Measurements from ENCODE around the gene TOX3. TPM values are rescaled to one million over a fixed set of nuclear protein-coding genes. Genes with fewer than 3 reads are reported as not detected.

Gene TOX3
- total and polyA plus RNA-seq, 2 donors (not counting 1 experiment from before 2014, with no cell fraction given), result not detected

DNA sequence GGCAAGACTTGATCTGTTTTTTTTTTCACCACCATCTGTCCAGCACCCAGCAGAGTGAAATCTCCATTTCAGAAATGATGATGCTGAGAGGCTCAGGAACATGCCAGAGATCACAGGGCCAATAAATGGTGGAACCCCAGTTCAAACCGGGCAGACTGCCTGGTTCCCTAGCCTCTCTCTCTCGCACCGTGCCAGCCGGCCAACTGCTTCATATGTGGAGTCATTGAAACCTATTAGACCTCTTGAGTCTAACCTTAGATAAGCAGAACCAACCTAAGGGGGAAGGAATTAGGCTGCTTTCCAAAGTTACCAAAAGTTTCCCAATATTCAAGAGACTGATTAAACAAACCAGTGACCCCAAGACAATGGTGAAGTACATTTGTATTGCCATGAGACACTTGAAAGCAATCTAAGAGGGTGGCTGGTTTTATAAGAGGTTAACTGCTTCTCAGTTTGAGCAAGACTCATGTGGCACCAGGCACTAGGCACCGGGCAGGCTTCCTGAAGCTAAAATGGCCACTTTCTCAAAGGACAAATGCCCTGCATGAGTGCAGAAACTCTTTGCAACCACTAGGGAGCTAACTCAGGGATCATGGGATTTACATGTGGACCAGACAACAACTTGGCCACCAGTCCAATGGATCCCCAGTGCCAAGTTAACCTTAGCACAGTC is 18.4 kb downstream of the TOX3 start:
- Mint-ChIP-seq H3K9me3 (ENCODE audit: insufficient read depth) (no peaks in the 10 kb centered on the region), H3K27me3 (peaks cover 5% of the 10 kb centered on the region), H3K27ac (no peak overlapping the region), H3K4me3 (no peak overlapping the region), H3K4me1 (no peaks in the 10 kb centered on the region)
- Histone ChIP-seq H3K9me3 (ENCODE audit: control extremely low read depth in 1 of 3, control insufficient read depth in 2 of 3, insufficient read depth in 1 of 3, low read length in 2 of 3) (no peaks in the 10 kb centered on the region), H3K36me3 (replicated peaks in 1 of 2; ENCODE audit: control extremely low read depth in 1 of 2, control insufficient read depth in 1 of 2, extremely low read depth in 1 of 2, insufficient read depth in 2 of 2, low read length in 1 of 2) (no peaks in the 10 kb centered on the region), H3K79me2 (ENCODE audit: control insufficient read depth, insufficient read depth, low read length) (no peaks in the 10 kb centered on the region), H2AFZ (ENCODE audit: insufficient read depth, low read depth, low read length, poor library complexity, severe bottlenecking) (no peak overlapping the region), H4K20me1 (ENCODE audit: control insufficient read depth, insufficient read depth, low read length, poor library complexity, severe bottlenecking) (no peaks in the 10 kb centered on the region), H3K27ac (ENCODE audit: low read length in 2 of 2) (no peak overlapping the region), H3K9ac (ENCODE audit: low read length) (no peak overlapping the region), H3K27me3 (replicated peaks in 1 of 4; ENCODE audit: control extremely low read depth in 1 of 4, control insufficient read depth in 3 of 4, insufficient read depth in 4 of 4, low read length in 3 of 4) (no peaks in the 10 kb centered on the region), H3K4me2 (replicated peaks; ENCODE audit: low read depth, low read length, poor library complexity, severe bottlenecking) (no peak overlapping the region), H3K4me3 (ENCODE audit: control extremely low read depth in 1 of 5, extremely low read depth in 1 of 5, insufficient read depth in 1 of 5, low read depth in 2 of 5, low read length in 4 of 5) (no peak overlapping the region), H3K4me1 (ENCODE audit: control insufficient read depth in 2 of 2, insufficient read depth in 2 of 2, low read length in 2 of 2) (no peaks in the 10 kb centered on the region)
- ATAC-seq (ENCODE audit: low read depth) (no peak), DNase-seq (no peak)
- TF ChIP-seq, protein P1, sequence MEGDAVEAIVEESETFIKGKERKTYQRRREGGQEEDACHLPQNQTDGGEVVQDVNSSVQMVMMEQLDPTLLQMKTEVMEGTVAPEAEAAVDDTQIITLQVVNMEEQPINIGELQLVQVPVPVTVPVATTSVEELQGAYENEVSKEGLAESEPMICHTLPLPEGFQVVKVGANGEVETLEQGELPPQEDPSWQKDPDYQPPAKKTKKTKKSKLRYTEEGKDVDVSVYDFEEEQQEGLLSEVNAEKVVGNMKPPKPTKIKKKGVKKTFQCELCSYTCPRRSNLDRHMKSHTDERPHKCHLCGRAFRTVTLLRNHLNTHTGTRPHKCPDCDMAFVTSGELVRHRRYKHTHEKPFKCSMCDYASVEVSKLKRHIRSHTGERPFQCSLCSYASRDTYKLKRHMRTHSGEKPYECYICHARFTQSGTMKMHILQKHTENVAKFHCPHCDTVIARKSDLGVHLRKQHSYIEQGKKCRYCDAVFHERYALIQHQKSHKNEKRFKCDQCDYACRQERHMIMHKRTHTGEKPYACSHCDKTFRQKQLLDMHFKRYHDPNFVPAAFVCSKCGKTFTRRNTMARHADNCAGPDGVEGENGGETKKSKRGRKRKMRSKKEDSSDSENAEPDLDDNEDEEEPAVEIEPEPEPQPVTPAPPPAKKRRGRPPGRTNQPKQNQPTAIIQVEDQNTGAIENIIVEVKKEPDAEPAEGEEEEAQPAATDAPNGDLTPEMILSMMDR (IDR thresholded peaks at IDR 0.05), result no peak
- no peak for TF ChIP-seq EZH2 (IDR thresholded peaks at IDR 0.05; ENCODE audit: borderline replicate concordance, insufficient read depth, low read depth, low read length, poor library complexity, severe bottlenecking)
- ChIA-PET CTCF (no interaction called here), POLR2A (no interaction called here)
- intact Hi-C loops (cut with micrococcal nuclease), result no loop called here
- whole genome bisulfite sequencing (ENCODE audit: insufficient coverage), result 93% methylated on average over 2 of the region's 5 CpGs

DNA sequence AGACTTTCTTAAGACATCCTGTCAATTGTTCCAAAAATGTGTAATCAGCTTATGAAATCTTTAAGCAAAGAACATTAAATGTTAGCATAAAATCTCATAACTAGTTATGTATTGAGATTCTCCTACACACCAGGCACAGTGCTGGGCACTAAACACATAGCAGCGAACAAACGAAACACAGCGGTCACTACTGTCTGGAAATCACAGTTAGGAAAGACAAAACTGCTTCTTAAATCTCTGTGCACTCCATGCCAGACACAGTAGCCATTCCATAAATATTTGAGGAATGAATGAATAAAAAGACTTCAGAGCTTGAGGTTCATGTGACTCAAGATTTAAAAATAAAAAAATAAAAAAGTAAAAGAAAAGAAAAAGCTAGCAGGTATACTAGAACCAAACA is 20.1 kb downstream of the TOX3 start:
- WGBS (ENCODE audit: insufficient coverage), result no CpG with 5 or more reads among the region's 3 CpGs
- H3K79me2 ChIP-seq (ENCODE audit: control insufficient read depth, insufficient read depth, low read length), result no peaks in the 10 kb centered on the region

More for the DNA sequence above, 20.1 kb downstream of the TOX3 start:
- no peaks in the 10 kb centered on the region for H3K36me3 ChIP-seq (replicated peaks in 1 of 2; ENCODE audit: control extremely low read depth in 1 of 2, control insufficient read depth in 1 of 2, extremely low read depth in 1 of 2, insufficient read depth in 2 of 2, low read length in 1 of 2)
- no peaks in the 10 kb centered on the region for H4K20me1 ChIP-seq (ENCODE audit: control insufficient read depth, insufficient read depth, low read length, poor library complexity, severe bottlenecking)
- Mint-ChIP-seq H3K4me1 (no peaks in the 10 kb centered on the region), H3K27ac (no peak overlapping the region), H3K4me3 (no peak overlapping the region), H3K27me3 (peaks cover 5% of the 10 kb centered on the region), H3K9me3 (ENCODE audit: insufficient read depth) (no peaks in the 10 kb centered on the region)
- POLR2A ChIA-PET, result no interaction called here
- no peaks in the 10 kb centered on the region for H3K9me3 ChIP-seq (ENCODE audit: control extremely low read depth in 1 of 3, control insufficient read depth in 2 of 3, insufficient read depth in 1 of 3, low read length in 2 of 3)
- TF ChIP-seq, protein P1 (IDR thresholded peaks at IDR 0.05), result no peak
- TF ChIP-seq EZH2 (IDR thresholded peaks at IDR 0.05; ENCODE audit: borderline replicate concordance, insufficient read depth, low read depth, low read length, poor library complexity, severe bottlenecking), result no peak
- no peak overlapping the region for H3K4me2 ChIP-seq (replicated peaks; ENCODE audit: low read depth, low read length, poor library complexity, severe bottlenecking)
- no peak overlapping the region for H3K9ac ChIP-seq (ENCODE audit: low read length)
- H2AFZ ChIP-seq (ENCODE audit: insufficient read depth, low read depth, low read length, poor library complexity, severe bottlenecking), result no peak overlapping the region
- intact Hi-C loops (cut with micrococcal nuclease), result no loop called here
- DNase-seq (no peak), ATAC-seq (ENCODE audit: low read depth) (no peak)
- no peaks in the 10 kb centered on the region for H3K27me3 ChIP-seq (replicated peaks in 1 of 4; ENCODE audit: control extremely low read depth in 1 of 4, control insufficient read depth in 3 of 4, insufficient read depth in 4 of 4, low read length in 3 of 4)
- no peak overlapping the region for H3K4me3 ChIP-seq (ENCODE audit: control extremely low read depth in 1 of 5, extremely low read depth in 1 of 5, insufficient read depth in 1 of 5, low read depth in 2 of 5, low read length in 4 of 5)
- CTCF ChIA-PET, result no interaction called here
- H3K27ac ChIP-seq (ENCODE audit: low read length in 2 of 2), result no peak overlapping the region
- H3K4me1 ChIP-seq (ENCODE audit: control insufficient read depth in 2 of 2, insufficient read depth in 2 of 2, low read length in 2 of 2), result no peaks in the 10 kb centered on the region
